22Rv1 (cell line): ENCODE measurements around the gene CHST15.

Experiments used
- H3K27ac ChIP-seq: fragments of 450-650 bp; 2 replicates; pipeline ENCODE4 v1.5.1; 2017
- ZFX ChIP-seq: fragments of 450-650 bp; IDR thresholded peaks from 2 replicates; pipeline ENCODE4 v1.6.1; 2017; ENCODE audit warnings: antibody characterized with exemption, borderline replicate concordance
- TF ChIP-seq, protein P1 (sequence below): fragments of 450-650 bp; IDR thresholded peaks from 2 replicates; pipeline ENCODE4 v1.5.1; 2017; ENCODE audit warnings: mild to moderate bottlenecking

CHST15 gene

DNA sequence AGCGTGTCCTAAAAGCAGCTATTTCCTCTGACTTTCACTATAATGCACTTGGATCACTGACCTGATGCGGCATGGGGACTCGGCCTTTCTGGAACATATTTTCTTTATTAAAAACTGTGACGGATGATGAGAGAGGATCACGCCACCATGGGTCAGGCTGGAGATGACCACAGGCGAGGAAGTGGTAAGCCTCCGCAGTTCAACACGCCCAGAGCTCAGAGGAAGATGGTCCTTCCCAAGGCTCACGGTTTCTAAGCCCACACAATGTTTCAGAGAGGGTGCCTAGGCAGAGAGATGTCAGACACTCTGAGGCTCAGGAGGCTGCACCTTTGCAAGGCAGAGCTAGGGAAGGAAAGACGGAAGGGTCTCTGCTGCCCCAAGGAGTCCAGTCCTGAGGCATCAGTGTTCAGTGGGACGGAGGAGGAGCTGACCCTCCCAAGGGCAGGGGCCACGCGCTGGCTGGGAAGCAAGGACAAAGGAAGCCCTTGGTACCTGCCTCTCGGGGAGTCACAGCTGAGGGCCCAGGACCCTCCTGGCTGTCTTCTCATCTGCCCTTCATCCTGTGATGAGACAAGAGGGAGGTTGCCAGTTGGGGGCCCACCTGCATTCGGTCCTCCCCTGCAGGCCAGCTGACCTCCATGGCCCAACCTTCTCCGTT lies 9.5 kb downstream of the CHST15 start:
- TF ChIP-seq, protein P1, sequence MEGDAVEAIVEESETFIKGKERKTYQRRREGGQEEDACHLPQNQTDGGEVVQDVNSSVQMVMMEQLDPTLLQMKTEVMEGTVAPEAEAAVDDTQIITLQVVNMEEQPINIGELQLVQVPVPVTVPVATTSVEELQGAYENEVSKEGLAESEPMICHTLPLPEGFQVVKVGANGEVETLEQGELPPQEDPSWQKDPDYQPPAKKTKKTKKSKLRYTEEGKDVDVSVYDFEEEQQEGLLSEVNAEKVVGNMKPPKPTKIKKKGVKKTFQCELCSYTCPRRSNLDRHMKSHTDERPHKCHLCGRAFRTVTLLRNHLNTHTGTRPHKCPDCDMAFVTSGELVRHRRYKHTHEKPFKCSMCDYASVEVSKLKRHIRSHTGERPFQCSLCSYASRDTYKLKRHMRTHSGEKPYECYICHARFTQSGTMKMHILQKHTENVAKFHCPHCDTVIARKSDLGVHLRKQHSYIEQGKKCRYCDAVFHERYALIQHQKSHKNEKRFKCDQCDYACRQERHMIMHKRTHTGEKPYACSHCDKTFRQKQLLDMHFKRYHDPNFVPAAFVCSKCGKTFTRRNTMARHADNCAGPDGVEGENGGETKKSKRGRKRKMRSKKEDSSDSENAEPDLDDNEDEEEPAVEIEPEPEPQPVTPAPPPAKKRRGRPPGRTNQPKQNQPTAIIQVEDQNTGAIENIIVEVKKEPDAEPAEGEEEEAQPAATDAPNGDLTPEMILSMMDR = no peak
- TF ChIP-seq ZFX = no peak
- no peak overlapping the region for H3K27ac ChIP-seq

DNA sequence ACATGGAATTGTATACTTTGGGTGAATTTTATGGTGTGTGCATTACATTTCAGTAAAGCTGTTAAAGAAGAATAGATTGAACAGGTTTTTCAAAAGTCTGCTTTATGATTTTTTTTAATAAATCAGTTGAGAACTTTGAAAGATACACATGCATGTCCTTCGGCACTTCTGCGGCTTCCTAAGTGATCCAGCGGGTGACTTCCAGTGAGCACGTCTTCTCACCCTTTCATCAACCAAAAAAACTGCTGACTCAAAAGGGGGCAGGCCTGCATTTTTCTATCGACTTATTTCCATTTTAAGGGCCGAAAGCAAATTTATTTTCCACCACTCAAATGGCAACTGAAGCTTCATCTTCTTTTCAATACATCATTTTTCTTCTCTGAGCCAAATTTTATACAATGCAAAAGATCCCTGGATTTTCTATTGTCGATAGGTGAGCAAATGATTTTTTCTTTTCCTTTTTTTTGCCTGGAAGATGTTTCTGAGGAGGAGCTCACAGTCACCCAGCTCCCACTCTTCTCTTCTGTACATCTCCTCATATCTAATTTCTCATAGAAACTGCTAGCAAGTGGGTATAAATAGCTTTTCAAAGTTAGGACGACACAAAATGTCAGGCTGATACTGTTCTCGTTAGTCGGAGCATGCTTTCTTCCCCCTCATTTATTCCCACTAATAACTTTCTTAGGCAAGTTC lies 10.2 kb downstream of the CHST15 start:
- TF ChIP-seq ZFX = no peak
- TF ChIP-seq, protein P1 = no peak
- H3K27ac ChIP-seq = no peak overlapping the region

DNA sequence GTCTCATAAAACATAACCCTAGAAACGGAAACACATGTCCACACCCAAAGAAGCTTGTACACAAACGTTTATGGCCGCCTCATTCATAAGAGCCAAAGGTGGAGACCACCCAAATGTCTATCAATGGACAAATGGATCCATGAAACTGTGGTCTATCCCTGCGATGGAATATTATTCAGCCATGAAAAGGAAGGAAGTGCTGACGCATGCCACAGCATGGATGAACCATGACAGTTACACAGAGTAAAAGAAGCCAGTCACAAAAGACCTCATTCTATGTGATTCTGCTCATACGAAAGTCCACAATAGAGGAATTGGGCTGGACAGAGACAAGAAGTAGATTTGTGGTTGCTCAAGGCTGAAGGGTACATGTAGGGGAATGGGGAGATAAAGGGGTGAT lies 10.8 kb downstream of the CHST15 start:
- H3K27ac ChIP-seq = no peak overlapping the region
- TF ChIP-seq ZFX = no peak
- TF ChIP-seq, protein P1 = no peak

DNA sequence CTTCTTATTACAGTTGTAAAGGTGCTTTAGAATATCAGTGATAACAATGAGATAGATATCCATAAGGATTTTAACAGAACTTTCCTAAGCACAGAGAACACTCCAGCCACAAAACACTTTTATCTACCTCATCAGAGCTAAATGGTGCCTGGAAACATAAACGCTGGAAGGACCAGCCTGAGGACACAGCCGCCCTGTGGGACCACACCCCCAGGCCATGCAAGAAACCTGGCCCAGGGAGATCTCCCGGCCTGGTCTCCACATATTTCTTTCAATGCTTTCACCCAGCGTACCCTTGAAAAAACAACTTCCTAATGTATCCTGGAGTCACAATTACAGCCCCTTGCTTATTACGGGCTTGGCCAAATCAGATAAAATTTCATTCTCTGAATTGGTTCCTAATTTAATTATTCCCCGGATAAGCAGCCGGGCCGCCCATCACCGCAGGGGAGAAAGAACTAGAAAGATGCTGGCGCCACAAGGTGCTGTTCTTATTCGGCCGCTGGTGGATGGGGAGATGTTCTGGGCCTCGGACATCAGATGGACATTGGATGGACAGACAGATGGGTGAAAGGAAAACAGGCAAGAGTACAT lies 11.8 kb downstream of the CHST15 start:
- TF ChIP-seq, protein P1 = no peak
- TF ChIP-seq ZFX = no peak
- H3K27ac ChIP-seq = no peak overlapping the region

DNA sequence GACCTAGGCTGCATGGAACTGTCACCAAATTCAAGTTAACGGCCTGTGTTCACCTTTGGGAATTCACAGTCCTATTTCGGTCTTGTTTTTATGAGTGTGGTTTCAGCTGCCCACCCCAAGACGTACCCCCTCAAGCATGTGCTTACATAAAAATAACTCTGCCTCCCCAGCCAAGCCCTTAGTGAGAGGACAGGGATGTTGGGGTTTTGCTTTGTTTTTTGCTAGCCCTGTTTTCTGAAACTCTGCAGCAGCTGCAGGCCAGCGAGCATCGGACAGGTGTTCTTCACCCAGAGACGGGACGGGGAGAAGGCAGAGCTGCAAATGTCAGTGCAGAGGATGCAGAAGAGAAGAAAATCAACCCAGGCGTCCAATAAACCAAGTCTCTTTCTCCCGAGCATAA lies 13.5 kb downstream of the CHST15 start:
- no peak overlapping the region for H3K27ac ChIP-seq
- TF ChIP-seq, protein P1 = no peak
- TF ChIP-seq ZFX = no peak

DNA sequence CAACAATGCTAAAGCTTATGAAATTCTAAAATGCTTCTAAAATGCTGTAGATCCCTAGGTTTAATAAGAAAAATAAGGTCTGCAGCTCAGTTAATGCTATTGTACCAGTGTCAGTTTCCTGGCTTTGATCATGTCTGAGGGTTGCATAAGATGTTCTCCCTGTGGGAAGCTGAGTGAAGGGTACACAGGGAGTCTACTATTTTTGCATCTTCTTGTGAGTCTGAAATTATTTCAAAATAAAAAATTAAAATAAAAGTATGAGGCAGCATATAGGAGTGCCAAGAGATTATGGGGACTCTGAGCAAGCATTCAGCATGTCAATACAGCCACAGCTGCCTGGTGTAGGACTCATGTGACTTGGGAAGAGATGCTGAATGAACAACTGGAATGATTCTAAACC lies 14.7 kb downstream of the CHST15 start:
- H3K27ac ChIP-seq = no peak overlapping the region
- TF ChIP-seq ZFX = no peak
- TF ChIP-seq, protein P1 = no peak

DNA sequence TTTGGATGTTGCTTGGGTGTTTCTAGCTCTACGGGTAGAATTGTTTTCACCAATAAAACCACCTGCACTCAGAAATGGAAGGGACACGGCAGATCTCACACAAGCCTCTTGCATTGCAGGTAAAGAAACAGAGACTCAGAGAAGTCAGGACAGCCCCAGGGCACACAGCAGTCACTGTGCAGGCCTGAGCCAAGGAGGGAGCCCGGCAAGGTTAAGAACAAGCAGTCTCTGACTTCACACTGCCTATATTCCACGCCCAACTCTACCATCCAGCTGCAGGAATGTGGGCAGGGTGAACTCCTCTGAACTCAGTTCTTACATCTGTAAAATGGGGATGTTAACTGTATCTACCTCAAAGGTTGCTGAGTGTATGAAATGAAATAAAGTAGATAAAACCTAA lies 15.4 kb downstream of the CHST15 start:
- no peak overlapping the region for H3K27ac ChIP-seq
- TF ChIP-seq, protein P1 = no peak
- no peak for TF ChIP-seq ZFX
